Activated gamma-delta T cell (primary cell): Measurements from ENCODE around the gene GRIK2.

Source experiments
- DNase-seq: peaks from one replicate; lab custom pipeline; 2025; lab: John Stamatoyannopoulos, UW

The GRIK2 gene

GRCh38 chr6:101783287-101783686 is 389.8 kb downstream of the GRIK2 start:
- DNase-seq, result no peak

- no peak for DNase-seq
Measured at GRCh38 chr6:101784094-101784493, 390.6 kb downstream of the GRIK2 start.

- no peak for DNase-seq
Measured at GRCh38 chr6:101799531-101799930, 406.0 kb downstream of the GRIK2 start.

GRCh38 chr6:101800598-101800997 is 407.1 kb downstream of the GRIK2 start:
- no peak for DNase-seq

- no peak for DNase-seq
Measured at GRCh38 chr6:101803136-101803535, 409.6 kb downstream of the GRIK2 start.

GRCh38 chr6:101806241-101806640 is 412.7 kb downstream of the GRIK2 start:
- no peak for DNase-seq

GRCh38 chr6:101811108-101811507 is 417.6 kb downstream of the GRIK2 start:
- DNase-seq, result no peak

GRCh38 chr6:101816716-101817115 is 423.2 kb downstream of the GRIK2 start:
- DNase-seq, result no peak

GRCh38 chr6:101818051-101818450 is 424.5 kb downstream of the GRIK2 start:
- no peak for DNase-seq

GRCh38 chr6:101824551-101825345 is 431.2 kb downstream of the GRIK2 start:
- no peak for DNase-seq

- no peak for DNase-seq
Measured at GRCh38 chr6:101826269-101826668, 432.8 kb downstream of the GRIK2 start.

- DNase-seq, result no peak
Measured at GRCh38 chr6:101826678-101827077, 433.2 kb downstream of the GRIK2 start.

GRCh38 chr6:101830501-101831031 is 437.1 kb downstream of the GRIK2 start:
- no peak for DNase-seq

GRCh38 chr6:101832371-101832770 is 438.9 kb downstream of the GRIK2 start:
- no peak for DNase-seq

- DNase-seq, result no peak
Measured at GRCh38 chr6:101840100-101840499, 446.6 kb downstream of the GRIK2 start.

GRCh38 chr6:101845172-101845571 is 451.7 kb downstream of the GRIK2 start:
- DNase-seq, result no peak

GRCh38 chr6:101845621-101846020 is 452.1 kb downstream of the GRIK2 start:
- DNase-seq, result no peak

- no peak for DNase-seq
Measured at GRCh38 chr6:101847690-101848089, 454.2 kb downstream of the GRIK2 start.

- no peak for DNase-seq
Measured at GRCh38 chr6:101851911-101852310, 458.4 kb downstream of the GRIK2 start.

GRCh38 chr6:101853231-101854085 is 459.9 kb downstream of the GRIK2 start:
- DNase-seq, result no peak

GRCh38 chr6:101876431-101876830 is 482.9 kb downstream of the GRIK2 start:
- DNase-seq, result no peak

GRCh38 chr6:101878554-101879276 is 485.2 kb downstream of the GRIK2 start:
- DNase-seq, result no peak
